A549 treated with RU486 at 1 μM for 4 hours (cell line): ENCODE data around the gene GPR68. TPM values are rescaled to one million over a fixed set of nuclear protein-coding genes. Genes with fewer than 3 reads are reported as not detected.

Source experiments
- total RNA-seq: library from RNA; stranded (reverse); fragments of 200-300 nt; extraction: Qiagen RNA extraction; gene quantifications from 5 replicates; pipeline ENCODE4 v1.2.3, GENCODE V29; 2022; ENCODE audit warnings: low read depth

GPR68 gene, protein sequence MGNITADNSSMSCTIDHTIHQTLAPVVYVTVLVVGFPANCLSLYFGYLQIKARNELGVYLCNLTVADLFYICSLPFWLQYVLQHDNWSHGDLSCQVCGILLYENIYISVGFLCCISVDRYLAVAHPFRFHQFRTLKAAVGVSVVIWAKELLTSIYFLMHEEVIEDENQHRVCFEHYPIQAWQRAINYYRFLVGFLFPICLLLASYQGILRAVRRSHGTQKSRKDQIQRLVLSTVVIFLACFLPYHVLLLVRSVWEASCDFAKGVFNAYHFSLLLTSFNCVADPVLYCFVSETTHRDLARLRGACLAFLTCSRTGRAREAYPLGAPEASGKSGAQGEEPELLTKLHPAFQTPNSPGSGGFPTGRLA
- 0.12 to 0.19 TPM in 2 of 5 replicates, not detected in the others for total RNA-seq

DNA sequence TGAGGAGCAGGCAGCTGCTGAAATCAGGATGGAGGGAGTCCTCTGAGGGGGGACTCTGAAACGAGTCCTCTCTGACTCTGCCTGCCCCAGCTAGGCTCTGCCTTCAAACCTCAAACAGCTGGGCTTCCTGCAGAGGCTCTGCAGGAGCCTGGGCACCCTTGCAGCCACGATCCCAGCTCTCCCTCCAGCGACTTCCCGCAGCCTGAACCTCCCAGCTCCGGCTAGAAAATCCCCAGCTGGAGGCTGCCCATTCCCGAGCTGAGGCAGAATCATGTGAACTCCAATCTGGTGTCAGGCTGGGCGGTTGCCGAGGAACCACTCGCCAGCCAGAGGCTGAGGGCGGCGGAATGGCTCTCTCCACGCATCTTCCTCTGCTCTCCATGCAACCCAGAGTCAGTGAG, at the start of gene GPR68:
Gene GPR68, minus strand, starts transcription at position 204 of the 401 bp plus-strand sequence. CDS start 9,654 bp downstream, outside the sequence.

Other genes with a start within 250 kb of the GPR68 start
- gene RPS6KA5, start 184.1 kb downstream of the GPR68 start, total RNA-seq: 2.0 to 4.6 TPM (median 3.7 TPM) in 5 replicates
- 14.0 to 17.2 TPM (median 16.3 TPM) in 5 replicates for gene DGLUCY, start 130.6 kb downstream of the GPR68 start, total RNA-seq
- 4.9 to 7.0 TPM (median 6.5 TPM) in 5 replicates for gene CCDC88C, start 173.1 kb upstream of the GPR68 start, total RNA-seq